ENCODE data around the gene PDLIM7.

Gene PDLIM7

DNA sequence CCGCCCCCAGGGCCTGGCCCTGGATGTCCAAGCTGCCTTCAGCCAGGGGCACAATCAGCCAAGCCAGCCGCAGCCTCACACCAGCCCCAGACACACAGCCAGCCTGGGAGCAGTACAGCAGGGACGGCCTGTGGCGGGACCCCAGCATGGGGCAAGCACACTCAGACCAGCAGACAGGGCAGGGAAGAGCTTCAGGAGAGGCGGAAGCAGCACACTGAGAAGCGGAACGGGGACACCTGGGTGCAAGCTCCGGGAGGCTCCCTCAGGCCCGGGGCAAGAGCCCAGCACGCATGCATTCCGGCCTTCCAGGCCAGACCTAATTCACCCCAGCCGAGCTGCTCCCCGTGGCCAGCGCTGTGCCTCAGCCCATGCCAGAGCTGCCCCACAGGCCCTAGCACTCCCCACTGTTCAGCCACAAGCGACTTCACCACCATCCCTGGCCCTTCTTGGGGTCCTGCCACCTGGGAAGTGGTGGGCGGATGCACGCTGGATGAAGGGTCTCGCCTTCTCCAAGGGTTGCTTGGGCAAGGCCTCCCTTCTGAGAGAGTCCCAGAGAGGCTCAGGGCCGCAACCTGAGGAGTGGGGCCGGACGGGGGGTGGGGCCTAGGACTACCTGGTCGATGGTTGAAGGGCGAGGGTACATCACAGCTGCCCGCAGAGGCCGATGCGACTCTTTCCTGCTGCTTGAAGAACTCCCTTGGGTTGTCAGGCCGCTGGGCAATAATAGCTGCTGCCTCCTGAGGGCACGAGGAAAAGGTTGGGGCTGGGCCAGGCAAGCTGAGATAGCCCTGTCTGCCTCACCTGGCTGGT, 37.4 kb downstream of the PDLIM7 start:
- Histone ChIP-seq H4K8ac (ENCODE audit: low read depth, low read length) (no peak overlapping the region), H3K4me2 (ENCODE audit: low read length) (no peak overlapping the region), H3K14ac (ENCODE audit: low read length) (no peak overlapping the region), H3K27me3 (ENCODE audit: insufficient read depth, low read length) (no peaks in the 10 kb centered on the region), H3K36me3 (ENCODE audit: control insufficient read depth in 1 of 2, insufficient read depth in 2 of 2, low read length in 2 of 2) (peaks cover 63 to 67% of the 10 kb centered on the region in 2 experiments), H3K79me2 (ENCODE audit: control insufficient read depth, insufficient read depth, low read length, poor library complexity) (no peaks in the 10 kb centered on the region), H4K12ac (ENCODE audit: low read depth, low read length) (no peak overlapping the region), H2BK120ac (ENCODE audit: insufficient read depth, low read length, poor library complexity) (no peak overlapping the region), H3K9ac (ENCODE audit: low read length) (no peak overlapping the region), H2AFZ (ENCODE audit: insufficient read depth, low read length, poor library complexity) (no peak overlapping the region), H4K91ac (ENCODE audit: low read depth, low read length) (no peak overlapping the region), H2BK5ac (ENCODE audit: low read depth, low read length, poor library complexity) (no peak overlapping the region), H2BK12ac (ENCODE audit: low read length) (no peak overlapping the region), H3K9me3 (ENCODE audit: insufficient read depth, low read depth, low read length) (no peaks in the 10 kb centered on the region), H3K79me1 (ENCODE audit: low read length) (peaks cover 4% of the 10 kb centered on the region), H2AK5ac (ENCODE audit: low read length) (no peak overlapping the region), H3K23ac (ENCODE audit: low read length) (no peak overlapping the region), H3K4me1 (ENCODE audit: control insufficient read depth in 1 of 2, insufficient read depth in 2 of 2, low read length in 2 of 2) (peaks cover 0 to 8% of the 10 kb centered on the region in 2 experiments), H3K4ac (ENCODE audit: low read depth, low read length) (no peak overlapping the region), H3K4me3 (ENCODE audit: low read depth, low read length) (no peak overlapping the region), H3K27ac (ENCODE audit: low read depth, low read length) (no peak overlapping the region), H3K18ac (ENCODE audit: low read length) (no peak overlapping the region)
- WGBS (ENCODE audit: extremely low coverage, insufficient coverage, insufficient read length): no CpG with 5 or more reads among the region's 28 CpGs
- DNase-seq: peak; percentile 58 to 74

DNA sequence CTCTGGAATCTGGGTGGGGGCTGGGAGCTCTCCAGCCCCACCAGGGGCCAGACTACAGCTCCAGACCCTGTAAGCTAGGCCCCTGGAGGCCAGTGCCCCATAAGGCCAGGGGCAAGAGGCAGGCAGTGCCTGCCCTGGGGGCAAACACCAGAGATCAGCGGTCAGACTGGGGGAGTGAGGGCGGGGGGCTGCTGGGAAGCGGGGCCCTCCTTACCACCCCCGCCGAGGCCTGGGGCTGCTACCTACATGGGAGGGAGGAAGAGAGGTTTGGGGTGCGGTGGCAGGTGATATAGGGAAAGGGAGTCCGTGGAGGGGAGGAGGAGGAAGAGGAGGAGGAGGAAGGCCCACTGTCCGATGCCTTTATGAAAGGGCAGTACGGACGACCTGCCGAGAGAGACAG, 38.0 kb downstream of the PDLIM7 start:
- Histone ChIP-seq H4K91ac (ENCODE audit: low read depth, low read length) (no peak overlapping the region), H3K9me3 (ENCODE audit: insufficient read depth, low read depth, low read length) (no peaks in the 10 kb centered on the region), H3K23ac (ENCODE audit: low read length) (no peak overlapping the region), H2AFZ (ENCODE audit: insufficient read depth, low read length, poor library complexity) (no peak overlapping the region), H3K14ac (ENCODE audit: low read length) (no peak overlapping the region), H2AK5ac (ENCODE audit: low read length) (no peak overlapping the region), H4K12ac (ENCODE audit: low read depth, low read length) (no peak overlapping the region), H3K4me2 (ENCODE audit: low read length) (no peak overlapping the region), H3K4ac (ENCODE audit: low read depth, low read length) (no peak overlapping the region), H4K8ac (ENCODE audit: low read depth, low read length) (no peak overlapping the region), H3K27me3 (ENCODE audit: insufficient read depth, low read length) (no peaks in the 10 kb centered on the region), H3K4me1 (ENCODE audit: control insufficient read depth in 1 of 2, insufficient read depth in 2 of 2, low read length in 2 of 2) (peaks cover 0 to 11% of the 10 kb centered on the region in 2 experiments), H3K27ac (ENCODE audit: low read depth, low read length) (no peak overlapping the region), H3K4me3 (ENCODE audit: low read depth, low read length) (no peak overlapping the region), H3K9ac (ENCODE audit: low read length) (no peak overlapping the region), H2BK5ac (ENCODE audit: low read depth, low read length, poor library complexity) (no peak overlapping the region), H2BK12ac (ENCODE audit: low read length) (no peak overlapping the region), H2BK120ac (ENCODE audit: insufficient read depth, low read length, poor library complexity) (no peak overlapping the region), H3K36me3 (ENCODE audit: control insufficient read depth in 1 of 2, insufficient read depth in 2 of 2, low read length in 2 of 2) (peaks cover 63 to 67% of the 10 kb centered on the region in 2 experiments), H3K79me1 (ENCODE audit: low read length) (peaks cover 9% of the 10 kb centered on the region), H3K18ac (ENCODE audit: low read length) (no peak overlapping the region), H3K79me2 (ENCODE audit: control insufficient read depth, insufficient read depth, low read length, poor library complexity) (no peaks in the 10 kb centered on the region)
- DNase-seq: no peak
- no CpG with 5 or more reads among the region's 11 CpGs for WGBS (ENCODE audit: extremely low coverage, insufficient coverage, insufficient read length)

DNA sequence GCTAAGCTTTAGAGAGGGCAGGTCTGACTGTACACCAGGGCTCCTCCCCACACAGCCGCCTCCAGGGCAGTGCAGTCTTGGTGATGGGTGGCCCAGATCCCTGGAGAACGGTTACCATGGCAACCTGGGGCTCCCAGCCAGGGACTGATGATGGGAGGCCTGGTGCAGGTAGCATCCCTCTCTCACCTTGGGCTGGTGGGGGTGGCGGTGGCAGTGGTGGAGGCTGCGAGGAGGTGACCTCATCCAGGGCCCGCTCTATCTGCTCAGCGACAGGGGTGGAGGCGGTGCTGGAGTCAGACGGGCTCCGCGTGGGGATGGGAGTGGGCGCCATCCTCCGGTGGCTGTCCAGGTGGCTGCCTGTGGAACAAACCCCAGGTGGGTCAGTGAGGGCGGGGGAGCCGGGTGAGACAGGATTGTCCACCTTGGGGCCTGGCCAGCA, 38.5 kb downstream of the PDLIM7 start:
- Histone ChIP-seq H4K12ac (ENCODE audit: low read depth, low read length) (no peak overlapping the region), H3K27me3 (ENCODE audit: insufficient read depth, low read length) (no peaks in the 10 kb centered on the region), H3K27ac (ENCODE audit: low read depth, low read length) (no peak overlapping the region), H2BK12ac (ENCODE audit: low read length) (no peak overlapping the region), H3K4ac (ENCODE audit: low read depth, low read length) (no peak overlapping the region), H3K23ac (ENCODE audit: low read length) (no peak overlapping the region), H4K8ac (ENCODE audit: low read depth, low read length) (no peak overlapping the region), H3K4me1 (ENCODE audit: control insufficient read depth in 1 of 2, insufficient read depth in 2 of 2, low read length in 2 of 2) (peaks cover 0 to 14% of the 10 kb centered on the region in 2 experiments), H2AK5ac (ENCODE audit: low read length) (no peak overlapping the region), H3K79me2 (ENCODE audit: control insufficient read depth, insufficient read depth, low read length, poor library complexity) (no peaks in the 10 kb centered on the region), H3K18ac (ENCODE audit: low read length) (no peak overlapping the region), H2BK120ac (ENCODE audit: insufficient read depth, low read length, poor library complexity) (no peak overlapping the region), H2BK5ac (ENCODE audit: low read depth, low read length, poor library complexity) (no peak overlapping the region), H3K4me3 (ENCODE audit: low read depth, low read length) (no peak overlapping the region), H3K14ac (ENCODE audit: low read length) (no peak overlapping the region), H3K4me2 (ENCODE audit: low read length) (no peak overlapping the region), H3K9me3 (ENCODE audit: insufficient read depth, low read depth, low read length) (no peaks in the 10 kb centered on the region), H3K36me3 (ENCODE audit: control insufficient read depth in 1 of 2, insufficient read depth in 2 of 2, low read length in 2 of 2) (peaks cover 63 to 67% of the 10 kb centered on the region in 2 experiments), H4K91ac (ENCODE audit: low read depth, low read length) (no peak overlapping the region), H3K79me1 (ENCODE audit: low read length) (peaks cover 9% of the 10 kb centered on the region), H2AFZ (ENCODE audit: insufficient read depth, low read length, poor library complexity) (no peak overlapping the region), H3K9ac (ENCODE audit: low read length) (no peak overlapping the region)
- no CpG with 5 or more reads among the region's 14 CpGs for WGBS (ENCODE audit: extremely low coverage, insufficient coverage, insufficient read length)
- DNase-seq: no peak

DNA sequence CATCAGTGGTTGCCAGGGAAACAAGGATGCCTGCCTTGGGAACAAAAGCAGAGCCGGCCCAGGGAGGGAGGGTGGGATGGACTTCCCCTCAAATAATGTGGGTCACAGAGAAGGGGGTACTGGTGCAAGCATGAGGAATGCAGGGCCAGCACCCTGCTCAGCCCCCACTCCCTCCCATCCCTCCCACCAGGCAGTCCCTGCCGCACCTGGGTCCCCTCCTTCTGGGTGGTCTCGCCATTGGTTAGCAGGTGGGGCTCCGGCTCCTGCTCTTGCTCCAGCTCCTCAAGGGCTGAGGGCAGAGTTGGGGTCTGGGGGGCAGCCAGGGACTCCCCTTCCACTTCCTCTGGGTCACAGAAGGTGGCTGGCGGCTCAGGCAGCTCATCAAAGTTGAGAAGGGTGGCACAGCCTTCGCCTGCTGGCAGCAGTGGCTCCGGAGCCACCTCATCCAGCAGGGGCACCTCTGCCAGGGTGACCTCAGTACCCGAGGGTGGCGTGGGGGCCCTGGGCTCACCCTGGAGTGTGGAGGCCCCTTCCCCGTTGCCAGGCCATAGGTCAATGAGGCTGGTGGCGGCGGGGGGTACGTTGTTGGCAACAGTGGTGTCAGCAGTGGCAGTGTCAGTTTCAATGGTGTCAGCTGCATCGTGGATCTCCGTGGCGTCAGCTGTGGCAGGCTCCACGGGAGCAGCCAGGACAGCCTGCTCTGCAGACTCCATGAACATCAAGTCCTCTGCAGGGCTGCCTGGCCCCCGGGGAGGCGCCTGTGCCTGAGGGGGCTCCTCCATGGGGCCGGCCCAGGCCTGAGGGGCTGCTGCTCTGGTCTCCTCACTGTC, 39.3 kb downstream of the PDLIM7 start:
- no CpG with 5 or more reads among the region's 20 CpGs for WGBS (ENCODE audit: extremely low coverage, insufficient coverage, insufficient read length)
- Histone ChIP-seq H3K14ac (ENCODE audit: low read length) (no peak overlapping the region), H2BK12ac (ENCODE audit: low read length) (no peak overlapping the region), H3K9me3 (ENCODE audit: insufficient read depth, low read depth, low read length) (no peaks in the 10 kb centered on the region), H3K79me2 (ENCODE audit: control insufficient read depth, insufficient read depth, low read length, poor library complexity) (no peaks in the 10 kb centered on the region), H3K23ac (ENCODE audit: low read length) (no peak overlapping the region), H3K27ac (ENCODE audit: low read depth, low read length) (no peak overlapping the region), H3K27me3 (ENCODE audit: insufficient read depth, low read length) (no peaks in the 10 kb centered on the region), H2AFZ (ENCODE audit: insufficient read depth, low read length, poor library complexity) (no peak overlapping the region), H3K18ac (ENCODE audit: low read length) (no peak overlapping the region), H3K4me2 (ENCODE audit: low read length) (no peak overlapping the region), H4K91ac (ENCODE audit: low read depth, low read length) (no peak overlapping the region), H3K4ac (ENCODE audit: low read depth, low read length) (no peak overlapping the region), H4K8ac (ENCODE audit: low read depth, low read length) (no peak overlapping the region), H2BK5ac (ENCODE audit: low read depth, low read length, poor library complexity) (no peak overlapping the region), H3K9ac (ENCODE audit: low read length) (no peak overlapping the region), H3K4me1 (ENCODE audit: control insufficient read depth in 1 of 2, insufficient read depth in 2 of 2, low read length in 2 of 2) (peaks cover 0 to 17% of the 10 kb centered on the region in 2 experiments), H3K36me3 (ENCODE audit: control insufficient read depth in 1 of 2, insufficient read depth in 2 of 2, low read length in 2 of 2) (peaks cover 59 to 60% of the 10 kb centered on the region in 2 experiments), H3K4me3 (ENCODE audit: low read depth, low read length) (no peak overlapping the region), H3K79me1 (ENCODE audit: low read length) (peaks cover 9% of the 10 kb centered on the region), H4K12ac (ENCODE audit: low read depth, low read length) (no peak overlapping the region), H2AK5ac (ENCODE audit: low read length) (no peak overlapping the region), H2BK120ac (ENCODE audit: insufficient read depth, low read length, poor library complexity) (no peak overlapping the region)
- DNase-seq: no peak

All from trophoblast cell (in vitro differentiated cells and primary cell).